ENCODE data around the gene BHLHE23. TPM values are rescaled to one million over a fixed set of nuclear protein-coding genes. Genes with fewer than 3 reads are reported as not detected.
A peak's percentile ranks its signal among the peaks of the same experiment; 100 is the strongest.

The BHLHE23 gene
- total RNA-seq, 1 donor from 2014 or later, result not detected

GRCh38 chr20:63032861-63033793, 26.4 kb upstream of the BHLHE23 start:
- Mint-ChIP-seq H3K9me3 (peaks cover 2% of the 10 kb centered on the region), H3K27ac (peak overlapping the region; percentile 24), H3K4me1 (peaks cover 51% of the 10 kb centered on the region), H3K4me3 (peak overlapping the region; percentile 70), H3K27me3 (ENCODE audit: insufficient read depth, low read depth) (peaks cover 13% of the 10 kb centered on the region), H3K36me3 (no peaks in the 10 kb centered on the region)
- Histone ChIP-seq H3K9me3 (ENCODE audit: low read depth) (no peaks in the 10 kb centered on the region), H3K4me3 (peak overlapping the region; percentile 30), H3K79me2 (ENCODE audit: low read depth) (no peaks in the 10 kb centered on the region), H3K9ac (no peak overlapping the region), H4K20me1 (ENCODE audit: low read depth) (no peaks in the 10 kb centered on the region), H2AFZ (replicated peaks) (peak overlapping the region; percentile 82), H3F3A (ENCODE audit: low read depth) (peaks cover 10% of the 10 kb centered on the region), H3K27ac (no peak overlapping the region), H3K36me3 (no peaks in the 10 kb centered on the region), H3K4me1 (peaks cover 29% of the 10 kb centered on the region), H3K27me3 (peaks cover 85% of the 10 kb centered on the region), H3K4me2 (peak overlapping the region; percentile 77)
- peak; percentile 48 for DNase-seq (ENCODE audit: low spot score)
- TF ChIP-seq CTCF (IDR thresholded peaks at IDR 0.05) (no peak), EZH2 (IDR thresholded peaks at IDR 0.05) (peak; percentile 47)

DNA sequence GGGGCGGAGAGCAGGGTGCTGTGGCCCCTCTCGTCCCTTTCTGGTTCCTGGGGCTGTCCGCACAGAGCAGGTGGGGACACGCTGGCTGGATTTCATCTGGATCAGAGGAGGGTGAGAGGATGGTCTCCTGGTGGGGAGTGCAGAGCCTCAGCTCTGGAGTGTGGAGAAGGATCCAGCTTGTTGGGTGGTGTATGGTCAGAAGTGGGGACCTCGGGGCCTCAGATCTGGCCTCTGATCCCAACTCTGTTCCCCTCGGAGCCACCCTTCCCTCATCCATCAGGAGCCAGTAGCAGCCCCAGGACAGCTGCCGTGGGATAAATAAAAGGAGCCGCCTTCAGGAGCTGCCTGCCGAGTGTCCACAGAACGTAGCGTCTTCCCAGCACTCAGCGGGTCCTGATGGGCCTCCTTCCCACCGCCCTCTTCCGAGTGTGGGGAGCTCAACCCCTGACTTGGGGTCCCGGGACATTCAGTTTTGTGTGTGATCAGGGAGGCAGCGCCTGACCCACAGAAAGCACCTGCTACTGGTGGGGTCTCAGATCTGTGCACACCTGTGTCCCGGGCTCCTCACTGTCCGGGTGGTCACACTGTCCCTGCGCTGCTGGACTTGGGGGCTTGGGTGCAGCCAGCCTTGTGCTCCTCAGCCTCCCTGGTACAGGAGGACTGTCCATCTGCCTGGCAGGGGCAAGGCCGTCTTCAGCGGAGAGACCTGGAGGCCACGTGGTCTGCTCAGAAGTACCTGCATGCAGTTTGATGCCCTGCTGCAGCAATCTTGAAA, 25.4 kb upstream of the BHLHE23 start:
- H3K4me1 Mint-ChIP-seq, result peaks cover 54% of the 10 kb centered on the region

GRCh38 chr20:63031251-63032014, 24.7 kb upstream of the BHLHE23 start:
- Histone ChIP-seq H3K79me2 (ENCODE audit: low read depth) (no peaks in the 10 kb centered on the region), H3K4me3 (no peak overlapping the region), H2AFZ (replicated peaks) (no peak overlapping the region), H3K4me2 (no peak overlapping the region), H3K9me3 (ENCODE audit: low read depth) (no peaks in the 10 kb centered on the region), H3K9ac (no peak overlapping the region), H3K27me3 (peaks cover 89% of the 10 kb centered on the region), H3F3A (ENCODE audit: low read depth) (peaks cover 16% of the 10 kb centered on the region), H3K27ac (no peak overlapping the region), H4K20me1 (ENCODE audit: low read depth) (no peaks in the 10 kb centered on the region), H3K4me1 (peaks cover 30% of the 10 kb centered on the region), H3K36me3 (no peaks in the 10 kb centered on the region)
- TF ChIP-seq EZH2phosphoT487 (IDR thresholded peaks at IDR 0.05) (no peak), EZH2 (IDR thresholded peaks at IDR 0.05) (no peak), CTCF (IDR thresholded peaks at IDR 0.05) (no peak)
- no peak overlapping the region for H3K27ac Mint-ChIP-seq
- DNase-seq (ENCODE audit: low spot score), result no peak
- H3K36me3 Mint-ChIP-seq, result no peaks in the 10 kb centered on the region
- H3K9me3 Mint-ChIP-seq, result no peaks in the 10 kb centered on the region
- peaks cover 51% of the 10 kb centered on the region for H3K4me1 Mint-ChIP-seq
- peaks cover 11% of the 10 kb centered on the region for H3K27me3 Mint-ChIP-seq (ENCODE audit: insufficient read depth, low read depth)
- no peak overlapping the region for H3K4me3 Mint-ChIP-seq

More for the DNA sequence above, 25.4 kb upstream of the BHLHE23 start:
- Histone ChIP-seq H3K9ac (no peak overlapping the region), H3K4me1 (peaks cover 30% of the 10 kb centered on the region), H3K4me3 (no peak overlapping the region), H3K27me3 (peaks cover 89% of the 10 kb centered on the region), H3K4me2 (no peak overlapping the region), H2AFZ (replicated peaks) (no peak overlapping the region), H3F3A (ENCODE audit: low read depth) (peaks cover 16% of the 10 kb centered on the region), H3K27ac (no peak overlapping the region), H3K79me2 (ENCODE audit: low read depth) (no peaks in the 10 kb centered on the region), H4K20me1 (ENCODE audit: low read depth) (no peaks in the 10 kb centered on the region), H3K36me3 (no peaks in the 10 kb centered on the region), H3K9me3 (ENCODE audit: low read depth) (no peaks in the 10 kb centered on the region)
- peak overlapping the region; percentile 24 for H3K27ac Mint-ChIP-seq
- H3K36me3 Mint-ChIP-seq, result no peaks in the 10 kb centered on the region
- peaks cover 2% of the 10 kb centered on the region for H3K9me3 Mint-ChIP-seq
- H3K27me3 Mint-ChIP-seq (ENCODE audit: insufficient read depth, low read depth), result peaks cover 16% of the 10 kb centered on the region
- TF ChIP-seq EZH2phosphoT487 (IDR thresholded peaks at IDR 0.05), result no peak
- no peak overlapping the region for H3K4me3 Mint-ChIP-seq
- no peak for DNase-seq (ENCODE audit: low spot score)
